Measurements from ENCODE around the gene SHLD2.
"Not testable (repeated sequence)": the region's sequence is repeated elsewhere in the genome, so short reads cannot be mapped to it uniquely, and the experiment has no call there.

GRCh38 chr10:87222789-87223188 lies 127.8 kb downstream of the SHLD2 start:
- not testable (repeated sequence) for TF ChIP-seq CTCF (IDR thresholded peaks at IDR 0.05); NFE2L1 (CRISPR knock-in tag; IDR thresholded peaks at IDR 0.05); ELF4 (CRISPR knock-in tag; IDR thresholded peaks at IDR 0.05; ENCODE audit: low read depth); CREB1 (CRISPR knock-in tag; IDR thresholded peaks at IDR 0.05); TCF7 (CRISPR knock-in tag; IDR thresholded peaks at IDR 0.05; ENCODE audit: low read depth); NR2C2 (CRISPR knock-in tag; IDR thresholded peaks at IDR 0.05); ZNF532 (CRISPR knock-in tag; IDR thresholded peaks at IDR 0.05; ENCODE audit: borderline replicate concordance); STAT6 (CRISPR knock-in tag; conservative IDR thresholded peaks at IDR 0.05; ENCODE audit: low read depth)

Measured in WTC11 (cell line).